K562 (cell line): ENCODE measurements around the gene ADGRG1. TPM values are rescaled to one million over a fixed set of nuclear protein-coding genes. Genes with fewer than 3 reads are reported as not detected.

Experiments
- ARID2 ChIP-seq: fragments of 450-650 bp; IDR thresholded peaks from 2 replicates; pipeline ENCODE4 v1.6.1; 2017; ENCODE audit warnings: antibody characterized with exemption, mild to moderate bottlenecking
- CBX8 ChIP-seq: fragments of 200-600 bp; sonication (generic); IDR thresholded peaks from 2 replicates; pipeline ENCODE4 v1.6.1; 2012; ENCODE audit warnings: borderline replicate concordance, mixed run types, low read depth, mild to moderate bottlenecking, moderate library complexity, mixed read lengths, low read length, control low read depth, inconsistent platforms; ENCODE audit not compliant: poor library complexity, severe bottlenecking; ENCODE audit errors: extremely low read depth
- ETS1 ChIP-seq: conservative IDR thresholded peaks from 2 replicates; pipeline ENCODE4 v1.6.1; 2011; ENCODE audit warnings: low read depth, mild to moderate bottlenecking, low read length; ENCODE audit not compliant: control insufficient read depth
- GMEB1 ChIP-seq: fragments of 250-450 bp; sonication (Bioruptor Pico); IDR thresholded peaks from 2 replicates; pipeline ENCODE4 v1.4.0; 2020; ENCODE audit warnings: mild to moderate bottlenecking
- JUNB ChIP-seq: fragments of 450-650 bp; formaldehyde crosslinking; conservative IDR thresholded peaks from 2 replicates; pipeline ENCODE4 v1.4.0; 2020; ENCODE audit warnings: mild to moderate bottlenecking
- MEF2A ChIP-seq: IDR thresholded peaks from 2 replicates; pipeline ENCODE4 v1.6.1; 2011; ENCODE audit warnings: low read depth, mild to moderate bottlenecking, low read length, moderate library complexity; ENCODE audit not compliant: control insufficient read depth
- MTA3 ChIP-seq: fragments of 450-650 bp; formaldehyde crosslinking; IDR thresholded peaks from 2 replicates; pipeline ENCODE4 v1.6.1; 2017; ENCODE audit warnings: mild to moderate bottlenecking, borderline replicate concordance
- NCOA1 ChIP-seq: fragments of 450-650 bp; IDR thresholded peaks from 2 replicates; pipeline ENCODE4 v1.6.1; 2016; ENCODE audit warnings: low read depth
- NCOA4 ChIP-seq: fragments of 450-650 bp; IDR thresholded peaks from 2 replicates; pipeline ENCODE4 v1.6.1; 2018; ENCODE audit warnings: mild to moderate bottlenecking; ENCODE audit not compliant: partially characterized antibody
- NCOR1 ChIP-seq: fragments of 450-650 bp; IDR thresholded peaks from 2 replicates; pipeline ENCODE4 v1.6.1; 2016; ENCODE audit warnings: mild to moderate bottlenecking, moderate library complexity
- NR2C2 ChIP-seq, 2 experiments: fragments of 200-800 bp in 1 of 2; sonication (Bioruptor generic) in 1 of 2; sonication (generic) in 1 of 2; formaldehyde crosslinking in 1 of 2; IDR thresholded peaks; 2 replicates each; pipeline versions ENCODE4 v1.6.1 to v1.8.0; 2016 to 2022; ENCODE audit warnings: mild to moderate bottlenecking in 1 of 2, missing compliant biosample characterization in 1 of 2, missing genetic modification characterization in 1 of 2, missing genetic modification reagents in 1 of 2
- PATZ1 ChIP-seq: fragments of 250-450 bp; sonication (Bioruptor Pico); IDR thresholded peaks from 2 replicates; pipeline ENCODE4 v1.5.0; 2020; ENCODE audit warnings: mild to moderate bottlenecking, borderline replicate concordance
- PHB ChIP-seq: fragments of 250-450 bp; sonication (Bioruptor Pico); IDR thresholded peaks from 2 replicates; pipeline ENCODE4 v1.5.0; 2021
- PYGO2 ChIP-seq: fragments of 450-650 bp; IDR thresholded peaks from 2 replicates; pipeline ENCODE4 v1.6.1; 2016; ENCODE audit warnings: mild to moderate bottlenecking, missing genetic modification characterization, moderate library complexity, missing compliant biosample characterization
- SFPQ ChIP-seq: fragments of 200-400 bp; formaldehyde crosslinking; IDR thresholded peaks from 2 replicates; pipeline ENCODE4 v1.6.1; 2017; ENCODE audit warnings: mild to moderate bottlenecking, low read depth, low read length, moderate library complexity
- SMAD3 ChIP-seq: fragments of 450-650 bp; formaldehyde crosslinking; conservative IDR thresholded peaks from 2 replicates; pipeline ENCODE4 v1.4.0; 2020; ENCODE audit warnings: mild to moderate bottlenecking
- SREBF2 ChIP-seq: sonication (generic); formaldehyde crosslinking; IDR thresholded peaks from 2 replicates; pipeline ENCODE4 v1.4.0; 2020; ENCODE audit warnings: mild to moderate bottlenecking, missing genetic modification reagents
- TCF7L2 ChIP-seq: fragments of 150-350 bp; IDR thresholded peaks from 2 replicates; pipeline ENCODE4 v1.6.1; 2016; ENCODE audit warnings: low read depth, mild to moderate bottlenecking, low read length, moderate library complexity
- ZNF12 ChIP-seq: sonication (generic); formaldehyde crosslinking; IDR thresholded peaks from 2 replicates; pipeline ENCODE4 v1.4.0; 2020; ENCODE audit warnings: mild to moderate bottlenecking, missing genetic modification reagents
- ZNF24 ChIP-seq: fragments of 450-650 bp; IDR thresholded peaks from 2 replicates; pipeline ENCODE4 v1.6.1; 2016
- ZNF274 ChIP-seq: IDR thresholded peaks from 2 replicates; pipeline ENCODE4 v1.6.1; 2011; ENCODE audit warnings: low read depth, mild to moderate bottlenecking, low read length, moderate library complexity, borderline replicate concordance
- polyA plus RNA-seq, 8 experiments: library from polyadenylated mRNA; depleted of rRNA in 4 of 8; stranded (reverse) in 5 of 8; unstranded in 3 of 8; fragments of >200 nt; fragmentation: Nextera tagmentation in 2 of 8; fragmentation: Illumina TruSeq in 1 of 8; extraction: Ambion mirVana in 2 of 8; extraction: Trizol in 1 of 8; gene quantifications; 2 replicates each; pipeline versions ENCODE4 v1.2.1 to v1.2.3, GENCODE V29; 2011 to 2014; ENCODE audit warnings: inconsistent platforms in 1 of 8, missing spikeins in 1 of 8
- total RNA-seq, 7 experiments: library from RNA; depleted of rRNA in 6 of 7; stranded (reverse); fragments of >200 nt in 6 of 7; fragmentation: Illumina TruSeq in 2 of 7; extraction: Trizol in 2 of 7; gene quantifications; 2 replicates each; pipeline versions ENCODE4 v1.2.1 to v1.2.3, GENCODE V29; 2011 to 2021; ENCODE audit warnings: low replicate concordance in 1 of 7

ADGRG1 gene
- total and polyA plus RNA-seq, 9 of the 15 experiments (the other 6 are each of a cell fraction or from before 2014, with no cell fraction given), result 0.04 to 0.31 (median 0.16) TPM; not detected in 6

- TF ChIP-seq JUNB (CRISPR knock-in tag) (no peak), SMAD3 (CRISPR knock-in tag) (peak; percentile 93), TCF7L2 (no peak), ARID2 (no peak), ZNF274 (peak; percentile 78), PATZ1 (CRISPR knock-in tag) (no peak), ETS1 (peak; percentile 88; the same call in 1 of the 2 replicates), SFPQ (no peak), CBX8 (no peak), ZNF12 (no peak), PHB (CRISPR knock-in tag) (peak; percentile 68; the same call in 1 of the 2 replicates), GMEB1 (CRISPR knock-in tag) (peak; percentile 48), MTA3 (peak; percentile 97), MEF2A (peak; percentile 84), NCOA4 (peak; percentile 97), NCOA1 (peak; percentile 95), NCOR1 (peak; percentile 99), NR2C2 (CRISPR knock-in tag; IDR thresholded peaks at IDR 0.05) (no peak), NR2C2 (tag; IDR thresholded peaks at IDR 0.05) (peak; percentile 56; the same call in 1 of the 2 replicates), SREBF2 (CRISPR knock-in tag) (no peak), PYGO2 (tag) (peak; percentile 95), ZNF24 (peak; percentile 90)
These were observed 61.5 kb downstream of the ADGRG1 start (continued) for GRCh38 chr16:57689762-57690558.
